GM06990 (cell line): ENCODE results near the gene STKLD1.
"Not testable (repeated sequence)": the region's sequence is repeated elsewhere in the genome, so short reads cannot be mapped to it uniquely, and the experiment has no call there.

Source experiments
- DNase-seq: peaks from one replicate; pipeline ENCODE4 v3.0.0-alpha.2; 2011; ENCODE audit not compliant: insufficient read length; ENCODE audit errors: extremely low read depth
- H3K27me3 ChIP-seq: replicated peaks from 2 replicates; pipeline ENCODE4 v1.6.0; 2011; ENCODE audit warnings: low read length; ENCODE audit not compliant: control insufficient read depth, insufficient read depth
- H3K36me3 ChIP-seq: 2 replicates; pipeline ENCODE4 v1.5.1; 2011; ENCODE audit warnings: low read length; ENCODE audit not compliant: control insufficient read depth, insufficient read depth
- H3K4me3 ChIP-seq: replicated peaks from 2 replicates; pipeline ENCODE4 v1.5.1; 2011; ENCODE audit warnings: low read depth, mild to moderate bottlenecking, control low read depth, low read length
- TF ChIP-seq, protein P1 (sequence below): IDR thresholded peaks from 2 replicates; pipeline ENCODE4 v1.5.1; 2011; ENCODE audit warnings: low read length, control low read depth, mild to moderate bottlenecking, inconsistent platforms; ENCODE audit not compliant: insufficient read depth, poor library complexity, severe bottlenecking

The STKLD1 gene

DNA sequence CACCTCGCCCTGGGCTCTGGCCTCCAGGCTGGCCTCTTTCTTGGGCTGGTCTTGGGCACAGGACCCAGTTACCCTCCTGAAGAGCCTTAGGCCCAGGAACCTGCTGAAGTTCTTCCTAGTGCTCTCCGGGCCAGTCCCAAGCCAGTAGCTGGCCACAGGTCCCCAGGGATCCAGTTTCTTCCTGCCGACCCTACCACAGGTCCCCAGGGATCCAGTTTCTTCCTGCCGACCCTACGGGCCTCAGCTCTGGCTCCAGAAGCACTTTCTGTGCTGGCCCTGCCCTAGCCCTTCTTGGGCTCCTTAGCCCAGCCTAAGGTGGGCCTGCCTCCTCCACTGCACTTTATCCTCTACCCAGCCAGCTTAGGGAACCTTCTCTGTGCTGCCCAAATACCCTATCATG, 65.4 kb downstream of the STKLD1 start:
- TF ChIP-seq, protein P1, sequence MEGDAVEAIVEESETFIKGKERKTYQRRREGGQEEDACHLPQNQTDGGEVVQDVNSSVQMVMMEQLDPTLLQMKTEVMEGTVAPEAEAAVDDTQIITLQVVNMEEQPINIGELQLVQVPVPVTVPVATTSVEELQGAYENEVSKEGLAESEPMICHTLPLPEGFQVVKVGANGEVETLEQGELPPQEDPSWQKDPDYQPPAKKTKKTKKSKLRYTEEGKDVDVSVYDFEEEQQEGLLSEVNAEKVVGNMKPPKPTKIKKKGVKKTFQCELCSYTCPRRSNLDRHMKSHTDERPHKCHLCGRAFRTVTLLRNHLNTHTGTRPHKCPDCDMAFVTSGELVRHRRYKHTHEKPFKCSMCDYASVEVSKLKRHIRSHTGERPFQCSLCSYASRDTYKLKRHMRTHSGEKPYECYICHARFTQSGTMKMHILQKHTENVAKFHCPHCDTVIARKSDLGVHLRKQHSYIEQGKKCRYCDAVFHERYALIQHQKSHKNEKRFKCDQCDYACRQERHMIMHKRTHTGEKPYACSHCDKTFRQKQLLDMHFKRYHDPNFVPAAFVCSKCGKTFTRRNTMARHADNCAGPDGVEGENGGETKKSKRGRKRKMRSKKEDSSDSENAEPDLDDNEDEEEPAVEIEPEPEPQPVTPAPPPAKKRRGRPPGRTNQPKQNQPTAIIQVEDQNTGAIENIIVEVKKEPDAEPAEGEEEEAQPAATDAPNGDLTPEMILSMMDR, result no peak
- no peaks in the 10 kb centered on the region for H3K36me3 ChIP-seq
- no peak for DNase-seq
- no peak overlapping the region for H3K4me3 ChIP-seq
- H3K27me3 ChIP-seq, result no peaks in the 10 kb centered on the region; the same call in none of the 2 replicates

DNA sequence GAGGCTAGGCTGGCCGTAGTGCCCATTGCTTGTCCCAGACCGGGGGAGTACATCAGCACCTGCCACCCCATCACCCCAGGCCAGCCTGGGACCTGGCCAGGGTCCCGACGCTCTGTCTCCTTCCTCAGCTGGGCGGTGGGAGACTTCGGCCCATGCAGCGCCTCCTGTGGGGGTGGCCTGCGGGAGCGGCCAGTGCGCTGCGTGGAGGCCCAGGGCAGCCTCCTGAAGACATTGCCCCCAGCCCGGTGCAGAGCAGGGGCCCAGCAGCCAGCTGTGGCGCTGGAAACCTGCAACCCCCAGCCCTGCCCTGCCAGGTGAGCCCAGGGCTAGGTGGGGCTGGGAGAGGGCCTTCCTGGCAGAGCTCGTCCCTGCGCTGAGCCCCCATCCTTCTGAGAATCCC, 67.1 kb downstream of the STKLD1 start:
- H3K4me3 ChIP-seq, result no peak overlapping the region

DNA sequence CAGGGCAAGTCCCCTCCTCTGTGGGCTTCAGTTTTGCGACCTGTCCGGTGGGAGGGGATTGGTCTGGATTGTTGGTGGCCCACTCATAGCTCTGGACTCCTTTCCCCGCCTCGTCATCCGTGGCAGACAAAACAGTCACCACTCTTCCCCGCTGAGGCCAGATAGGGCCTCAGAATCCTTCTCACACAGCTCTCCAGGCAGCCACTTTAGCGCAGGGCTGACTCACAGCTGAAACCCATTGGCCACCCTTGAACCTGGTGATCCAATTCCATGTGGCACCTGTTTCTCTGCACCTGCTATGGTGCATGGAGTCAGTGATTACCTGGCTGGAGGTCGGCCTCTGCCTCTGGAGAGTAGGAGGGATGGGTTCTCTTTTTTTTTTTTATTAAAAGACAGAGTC, 67.8 kb downstream of the STKLD1 start:
- H3K4me3 ChIP-seq, result no peak overlapping the region
- no peaks in the 10 kb centered on the region; the same call in none of the 2 replicates for H3K27me3 ChIP-seq
- DNase-seq, result no peak
- no peaks in the 10 kb centered on the region for H3K36me3 ChIP-seq
- TF ChIP-seq, protein P1, result no peak

More for the DNA sequence above, 67.1 kb downstream of the STKLD1 start:
- no peak for DNase-seq
- Histone ChIP-seq H3K27me3 (no peaks in the 10 kb centered on the region; the same call in none of the 2 replicates), H3K36me3 (no peaks in the 10 kb centered on the region)
- TF ChIP-seq, protein P1, result no peak

DNA sequence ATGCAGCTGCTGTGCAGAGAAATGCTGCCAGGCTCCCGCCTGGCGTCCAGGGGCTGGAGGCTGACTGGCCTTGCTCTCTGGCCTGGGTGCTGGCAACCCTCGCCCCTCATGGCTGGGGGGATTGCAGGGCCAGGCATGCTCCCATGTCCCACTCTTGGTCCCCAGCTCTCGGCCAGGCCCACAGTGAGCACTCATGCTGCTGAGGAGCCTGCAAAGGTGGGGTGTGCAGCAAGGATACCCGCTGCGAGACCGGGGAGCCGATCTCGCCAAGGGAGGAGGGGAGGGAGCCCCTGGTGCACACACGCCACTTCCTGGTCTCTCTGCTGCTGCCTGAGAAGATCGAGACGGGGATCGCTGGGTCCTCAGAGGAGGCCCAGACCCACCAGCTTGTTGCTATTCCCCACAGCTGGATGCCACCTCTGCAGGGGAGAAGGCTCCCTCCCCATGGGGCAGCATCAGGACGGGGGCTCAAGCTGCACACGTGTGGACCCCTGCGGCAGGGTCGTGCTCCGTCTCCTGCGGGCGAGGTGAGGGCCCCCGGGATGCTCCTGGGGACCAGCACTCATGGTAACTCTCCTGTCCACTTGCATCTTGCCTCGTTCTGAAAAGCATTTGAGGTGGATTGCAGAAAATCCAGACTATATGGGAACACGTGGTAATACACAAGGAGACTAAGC, 69.3 kb downstream of the STKLD1 start:
- Histone ChIP-seq H3K4me3 (no peak overlapping the region), H3K36me3 (no peaks in the 10 kb centered on the region), H3K27me3 (no peaks in the 10 kb centered on the region; the same call in none of the 2 replicates)
- TF ChIP-seq, protein P1, result no peak
- DNase-seq, result no peak

DNA sequence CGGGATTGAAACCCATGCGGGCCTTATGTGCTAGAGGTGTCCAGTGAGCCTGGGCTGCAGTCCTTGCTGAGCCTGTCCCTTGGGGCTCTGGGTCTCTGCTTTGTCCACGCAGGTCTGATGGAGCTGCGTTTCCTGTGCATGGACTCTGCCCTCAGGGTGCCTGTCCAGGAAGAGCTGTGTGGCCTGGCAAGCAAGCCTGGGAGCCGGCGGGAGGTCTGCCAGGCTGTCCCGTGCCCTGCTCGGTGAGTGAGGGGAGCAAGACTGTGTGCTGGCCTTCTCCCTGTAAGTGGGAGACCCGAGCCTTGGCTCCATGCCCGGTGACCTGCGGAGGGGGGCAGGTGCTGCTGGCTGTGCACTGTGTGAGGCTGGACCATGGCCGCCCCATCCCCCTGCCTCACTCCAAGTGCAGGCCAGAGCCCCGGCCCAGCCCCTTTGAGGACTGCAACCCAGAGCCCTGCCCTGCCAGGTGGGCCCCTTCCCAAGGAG, 72.4 kb downstream of the STKLD1 start:
- no peak for DNase-seq
- Histone ChIP-seq H3K27me3 (no peaks in the 10 kb centered on the region; the same call in none of the 2 replicates), H3K36me3 (no peaks in the 10 kb centered on the region), H3K4me3 (no peak overlapping the region)
- TF ChIP-seq, protein P1, result no peak

DNA sequence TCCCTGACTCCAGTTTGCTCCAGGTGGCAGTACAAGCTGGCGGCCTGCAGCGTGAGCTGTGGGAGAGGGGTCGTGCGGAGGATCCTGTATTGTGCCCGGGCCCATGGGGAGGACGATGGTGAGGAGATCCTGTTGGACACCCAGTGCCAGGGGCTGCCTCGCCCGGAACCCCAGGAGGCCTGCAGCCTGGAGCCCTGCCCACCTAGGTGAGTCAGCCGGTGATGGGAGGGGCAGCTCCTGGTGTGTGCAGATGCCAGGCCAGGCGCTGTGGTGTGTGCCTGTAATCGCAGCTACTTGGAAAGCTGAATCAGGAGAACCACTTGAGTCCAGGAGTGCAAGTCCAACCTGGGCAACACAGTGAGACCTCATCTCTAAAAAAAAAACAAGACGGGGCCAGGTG, 73.6 kb downstream of the STKLD1 start:
- no peak for DNase-seq
- TF ChIP-seq, protein P1, result no peak
- Histone ChIP-seq H3K27me3 (no peaks in the 10 kb centered on the region; the same call in 1 of the 2 replicates), H3K36me3 (no peaks in the 10 kb centered on the region), H3K4me3 (no peak overlapping the region)

DNA sequence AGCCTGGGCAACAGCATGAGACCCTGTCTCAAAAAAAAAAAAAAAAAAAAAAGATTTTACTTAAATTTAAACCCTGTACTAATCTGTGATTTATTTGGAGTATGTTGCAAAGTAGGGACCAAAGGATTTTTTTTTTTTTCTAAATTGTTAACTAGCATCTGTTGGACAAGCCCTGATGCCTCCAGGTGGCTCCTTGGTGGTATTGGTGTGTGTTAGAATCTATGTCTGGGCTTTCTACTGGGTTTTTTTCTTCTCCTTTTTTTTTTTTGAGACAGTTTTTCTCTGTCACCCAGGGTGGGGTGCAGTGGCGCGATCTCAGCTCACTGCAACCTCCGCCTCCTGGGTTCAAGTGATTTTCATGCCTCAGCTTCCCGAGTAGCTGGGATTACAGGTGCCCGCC, 75.7 kb downstream of the STKLD1 start:
- H3K4me3 ChIP-seq, H3K27me3 ChIP-seq, H3K36me3 ChIP-seq, DNase-seq: not testable (repeated sequence)
